ENCODE measurements around the gene FAAH. TPM values are rescaled to one million over a fixed set of nuclear protein-coding genes. Genes with fewer than 3 reads are reported as not detected.

Gene FAAH
- total RNA-seq, 1 experiment from 2014 or later, result 2.1 TPM

DNA sequence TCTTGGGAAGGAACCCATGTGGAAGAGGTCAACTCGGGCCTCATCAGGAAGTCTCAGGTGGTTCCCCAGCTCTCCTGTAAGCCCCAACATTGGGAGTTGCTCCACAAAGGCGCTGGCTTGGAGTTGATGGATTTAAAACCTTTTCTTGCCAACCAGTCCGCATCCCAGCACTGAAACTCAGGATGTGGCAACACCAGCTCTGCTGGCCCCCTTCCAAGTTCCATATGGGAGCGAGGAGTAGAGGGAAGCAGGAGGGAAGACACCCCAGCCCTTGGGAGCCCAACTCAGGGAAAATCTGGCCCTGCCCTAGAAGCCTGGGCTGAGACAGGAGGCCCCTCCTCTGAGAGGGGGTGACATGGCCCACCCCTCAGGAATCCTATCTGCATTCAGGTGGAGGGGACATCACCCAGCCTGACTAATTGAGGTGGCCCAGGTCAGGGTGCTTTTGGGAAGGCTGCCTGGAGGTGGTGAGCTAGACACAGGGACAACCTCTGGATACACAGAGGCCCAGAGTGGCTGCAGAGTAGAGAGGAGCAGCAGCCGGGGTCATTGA is 62.4 kb downstream of the FAAH start:
- no peak for DNase-seq (ENCODE audit: low read depth, low spot score)
- in situ Hi-C loops (cut with HindIII; ENCODE audit: low pct_unique_long_range_greater_than_20kb, low sequenced_read_pairs), result no loop called here

DNA sequence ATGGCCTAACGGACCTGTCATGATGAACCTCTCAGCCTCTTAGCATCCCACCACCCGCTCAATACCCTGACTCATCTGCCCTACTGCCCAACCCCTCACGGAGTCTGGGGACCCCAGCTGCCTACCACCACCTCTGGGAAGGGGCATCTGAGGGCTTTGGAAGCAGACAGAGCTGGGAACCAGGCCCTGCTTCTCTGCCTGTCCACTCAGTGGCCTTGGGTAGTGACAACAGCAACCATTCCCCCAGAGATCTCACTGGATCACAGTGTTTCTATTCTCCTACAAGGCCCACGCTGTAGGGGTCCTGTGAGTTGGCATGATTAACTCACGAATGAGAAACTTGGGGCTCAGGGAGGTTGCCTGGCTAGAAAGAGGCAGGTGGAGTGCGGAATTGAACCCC is 63.1 kb downstream of the FAAH start:
- DNase-seq (ENCODE audit: low read depth, low spot score), result no peak

DNA sequence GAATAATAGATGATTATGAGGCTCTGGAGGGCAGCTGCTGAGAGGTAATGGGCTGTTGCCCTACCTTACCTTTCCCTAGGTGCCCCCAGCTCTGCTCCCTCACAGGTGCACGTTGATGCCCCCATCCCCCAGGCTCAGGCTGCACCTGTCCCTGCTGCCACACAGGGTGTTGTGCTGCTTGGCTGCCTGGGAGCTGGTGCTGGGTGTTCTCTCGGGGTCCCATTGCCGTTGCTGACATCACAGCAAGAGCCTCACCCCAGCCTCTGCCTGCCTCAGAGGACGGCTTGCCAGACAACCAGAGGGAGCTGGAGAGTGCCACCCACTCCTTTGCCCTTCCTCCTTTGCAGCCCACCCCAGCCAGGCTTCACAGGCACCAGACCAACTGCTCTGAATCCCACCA is 64.1 kb downstream of the FAAH start:
- DNase-seq (ENCODE audit: low read depth, low spot score), result no peak
- in situ Hi-C loops (cut with HindIII; ENCODE audit: low pct_unique_long_range_greater_than_20kb, low sequenced_read_pairs), result no loop called here

More for the DNA sequence above, 63.1 kb downstream of the FAAH start:
- in situ Hi-C loops (cut with HindIII; ENCODE audit: low pct_unique_long_range_greater_than_20kb, low sequenced_read_pairs), result no loop called here

DNA sequence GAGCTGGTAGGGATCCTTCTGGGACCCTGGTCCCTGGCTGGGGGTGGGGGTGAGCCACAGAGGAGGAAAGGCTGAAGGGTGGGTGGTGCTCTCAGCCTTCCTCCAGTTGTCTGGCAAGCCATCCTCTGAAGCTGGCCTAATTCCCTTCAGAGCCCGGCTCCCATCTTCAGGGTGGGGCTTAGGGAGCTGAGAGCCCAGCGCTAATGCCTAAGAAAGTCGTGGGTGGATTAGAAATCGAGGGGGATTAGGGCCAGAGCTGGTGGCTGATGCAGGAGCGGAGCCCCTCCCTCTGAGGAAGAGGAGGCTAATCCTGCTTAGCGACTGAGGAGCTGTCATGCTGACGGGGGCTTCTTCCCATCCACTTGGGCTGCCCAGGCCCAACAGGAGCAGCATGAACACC is 64.7 kb downstream of the FAAH start:
- in situ Hi-C loops (cut with HindIII; ENCODE audit: low pct_unique_long_range_greater_than_20kb, low sequenced_read_pairs), result no loop called here
- no peak for DNase-seq (ENCODE audit: low read depth, low spot score)

DNA sequence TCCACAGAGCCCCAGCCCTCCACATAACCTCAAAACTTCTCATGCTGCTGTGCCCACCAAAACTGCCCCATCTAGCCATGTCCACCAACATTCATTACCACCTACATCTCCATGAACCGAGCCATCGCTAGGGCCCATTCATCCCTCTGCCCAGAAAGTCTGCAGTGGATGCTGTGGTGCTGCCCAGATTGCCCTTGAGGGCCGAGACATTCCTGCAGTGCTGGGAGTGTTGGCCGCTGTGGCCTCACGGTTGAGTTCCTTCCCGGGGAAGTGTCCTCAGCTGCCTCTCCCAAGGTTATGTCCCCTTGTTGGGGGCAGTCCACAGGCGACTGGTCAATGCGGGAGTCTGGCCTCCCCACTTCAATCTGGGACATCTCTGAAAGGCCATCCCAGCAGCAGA is 65.2 kb downstream of the FAAH start:
- in situ Hi-C loops (cut with HindIII; ENCODE audit: low pct_unique_long_range_greater_than_20kb, low sequenced_read_pairs), result no loop called here
- DNase-seq (ENCODE audit: low read depth, low spot score), result no peak

DNA sequence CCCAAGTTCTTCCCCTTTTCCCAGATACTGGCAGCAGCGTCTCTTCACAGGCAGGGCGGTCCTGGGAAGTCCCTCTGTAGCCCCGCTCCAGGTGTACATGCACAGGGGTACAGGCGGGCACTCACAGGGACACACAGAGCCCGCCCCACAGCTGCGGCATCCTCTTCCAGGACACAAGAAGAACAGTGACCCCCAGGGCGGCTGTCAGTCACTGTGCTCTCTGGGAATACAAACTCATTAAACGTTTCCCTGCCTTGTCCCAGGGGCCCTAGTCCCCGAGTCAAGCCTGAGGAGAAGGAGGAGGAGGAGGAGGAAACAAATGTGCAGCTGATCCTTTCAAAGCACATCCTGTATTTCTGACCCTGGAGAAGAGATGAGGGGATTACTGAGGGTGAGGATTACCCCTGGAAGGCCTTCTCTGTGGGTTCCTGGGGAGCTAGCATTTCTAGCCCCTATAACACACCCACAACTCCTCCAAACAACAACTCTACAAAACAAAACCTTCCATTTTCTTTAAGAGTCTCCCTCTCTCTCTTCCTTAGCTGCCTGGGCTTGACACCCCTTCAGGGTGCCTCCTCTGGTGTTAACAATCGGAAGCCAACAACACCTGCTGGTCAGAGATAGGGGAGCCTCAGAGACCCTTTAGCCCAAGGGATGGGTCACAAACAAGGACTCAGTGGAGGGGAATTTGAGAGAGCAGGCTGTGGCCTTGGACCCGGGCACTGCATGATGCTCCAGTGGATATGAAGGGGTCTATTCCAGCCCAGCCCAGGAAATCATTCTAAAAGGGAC is 67.1 kb downstream of the FAAH start:
- in situ Hi-C loops (cut with HindIII; ENCODE audit: low pct_unique_long_range_greater_than_20kb, low sequenced_read_pairs), result no loop called here
- no peak for DNase-seq (ENCODE audit: low read depth, low spot score)

DNA sequence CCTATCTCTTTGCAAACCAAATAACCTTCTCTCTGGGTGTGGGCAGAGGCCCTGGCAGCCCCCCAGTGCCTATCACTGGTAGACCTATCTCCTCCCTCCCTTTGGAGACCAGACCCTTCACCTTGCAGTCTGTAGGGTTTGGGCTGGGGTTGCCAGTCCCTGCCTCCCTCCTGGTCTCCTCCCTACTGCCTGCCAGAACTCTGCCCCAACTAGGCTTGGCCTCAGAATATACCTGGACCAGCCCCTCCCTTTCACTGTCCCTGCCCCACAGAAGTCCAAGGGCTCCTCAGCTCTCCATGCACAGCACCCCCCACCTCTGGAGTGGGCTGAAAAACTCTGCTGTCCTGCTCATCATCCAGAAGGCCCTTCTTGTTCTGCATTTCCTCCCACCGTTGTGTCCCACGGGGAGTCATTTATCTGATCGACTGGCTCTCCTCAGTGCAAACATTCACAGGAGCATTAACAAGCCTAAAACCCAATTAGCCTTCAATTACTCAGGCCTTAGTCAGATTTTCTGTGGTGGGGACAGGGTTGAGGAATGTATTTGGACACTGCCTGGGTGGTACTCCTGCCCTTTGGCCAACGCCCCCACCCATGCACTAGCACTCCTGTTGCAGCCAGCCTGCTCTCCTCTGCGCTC is 67.8 kb downstream of the FAAH start:
- no peak for DNase-seq (ENCODE audit: low read depth, low spot score)
- in situ Hi-C loops (cut with HindIII; ENCODE audit: low pct_unique_long_range_greater_than_20kb, low sequenced_read_pairs), result no loop called here

Other genes with a start within 250 kb of the FAAH start
- gene TSPAN1, start 219.2 kb upstream of the FAAH start, total RNA-seq (2014; rRNA removed; shearing (Covaris generic)), result not detected in 2 replicates
- gene P3R3URF, start 217.8 kb upstream of the FAAH start, total RNA-seq (2014; rRNA removed; shearing (Covaris generic)), result not detected in 2 replicates
- gene POMGNT1, start 195.9 kb upstream of the FAAH start, total RNA-seq (2014; rRNA removed; shearing (Covaris generic)), result 120 and 125 TPM in 2 replicates
- 6.3 and 7.0 TPM in 2 replicates for gene LURAP1, start 191.0 kb upstream of the FAAH start, total RNA-seq (2014; rRNA removed; shearing (Covaris generic))
- 3.3 TPM in 2 replicates for gene RAD54L, start 146.6 kb upstream of the FAAH start, total RNA-seq (2014; rRNA removed; shearing (Covaris generic))
- 36.9 and 42.8 TPM in 2 replicates for gene LRRC41, start 90.7 kb upstream of the FAAH start, total RNA-seq (2014; rRNA removed; shearing (Covaris generic))
- gene UQCRH, start 90.6 kb upstream of the FAAH start, total RNA-seq (2014; rRNA removed; shearing (Covaris generic)), result 653 and 801 TPM in 2 replicates
- gene NSUN4, start 53.5 kb upstream of the FAAH start, total RNA-seq (2014; rRNA removed; shearing (Covaris generic)), result 8.7 and 10.2 TPM in 2 replicates
- 0.03 TPM in 1 of 2 replicates, not detected in the other for gene DMBX1, start 95.5 kb downstream of the FAAH start, total RNA-seq (2014; rRNA removed; shearing (Covaris generic))
- gene KNCN, start 157.3 kb downstream of the FAAH start, total RNA-seq (2014; rRNA removed; shearing (Covaris generic)), result not detected in 2 replicates
- gene MKNK1, start 210.0 kb downstream of the FAAH start, total RNA-seq (2014; rRNA removed; shearing (Covaris generic)), result 14.5 and 16.2 TPM in 2 replicates
- gene MOB3C, start 222.5 kb downstream of the FAAH start, total RNA-seq (2014; rRNA removed; shearing (Covaris generic)), result 4.6 and 4.8 TPM in 2 replicates